ENCODE results near the gene MEIS2. TPM values are rescaled to one million over a fixed set of nuclear protein-coding genes. Genes with fewer than 3 reads are reported as not detected.

MEIS2 gene
- total and polyA plus RNA-seq, 2 donors (not counting 3 experiments of a cell fraction or from before 2014, with no cell fraction given): 22.5 to 26.2 TPM

DNA sequence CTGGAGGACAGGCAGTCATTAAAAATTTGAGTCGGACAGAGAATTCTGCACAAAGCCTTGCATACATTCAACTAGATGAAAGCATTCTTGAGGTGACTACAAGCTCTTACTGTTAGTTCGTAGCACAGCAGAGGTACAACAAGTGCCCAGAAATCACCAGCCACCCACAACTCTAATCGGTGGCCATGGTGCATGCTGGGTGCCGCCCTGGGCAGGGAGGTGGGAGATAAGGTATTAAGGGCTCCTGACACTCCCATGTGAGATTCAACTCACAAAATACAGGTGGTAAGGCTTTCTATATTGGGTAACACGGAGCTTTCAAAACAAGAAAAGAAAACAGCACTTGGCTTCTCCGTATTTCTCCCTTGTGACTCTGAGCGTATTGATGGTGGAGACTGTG, 66.0 kb downstream of the MEIS2 start:
- intact Hi-C loops (cut with micrococcal nuclease): no loop called here
- H3K4me3 ChIP-seq (replicated peaks in 1 of 3; ENCODE audit: insufficient read depth in 1 of 3, low read depth in 1 of 3, low read length in 3 of 3): no peak overlapping the region
- H4K20me1 ChIP-seq (replicated peaks; ENCODE audit: control insufficient read depth, extremely low read depth, insufficient read depth, low read length): no peaks in the 10 kb centered on the region
- no peaks in the 10 kb centered on the region for H3K4me1 ChIP-seq (ENCODE audit: control insufficient read depth, extremely low read depth, insufficient read depth, low read length)
- dilution Hi-C loops (cut with MboI; ENCODE audit: extremely low pct_ligation_motif_present, low sequenced_read_pairs): no loop called here
- no peaks in the 10 kb centered on the region for H3K79me2 ChIP-seq (ENCODE audit: control insufficient read depth, insufficient read depth, low read length)
- no TSS peak for BruUV-seq (replicated peaks)
- ChIA-PET POLR2A (no interaction called here), CTCF (interaction anchor here (0.7 to 1.2 kb wide), 2 partner anchors 10 to 13 kb away, joined by 3 read pairs; no protein-coding TSS in a partner anchor)
- no peak for TF ChIP-seq POLR2AphosphoS5 (IDR thresholded peaks at IDR 0.05; ENCODE audit: insufficient read depth, low read depth, low read length)
- TF ChIP-seq POLR2A (IDR thresholded peaks at IDR 0.05; ENCODE audit: low read depth, low read length): no peak
- TF ChIP-seq, protein P1, sequence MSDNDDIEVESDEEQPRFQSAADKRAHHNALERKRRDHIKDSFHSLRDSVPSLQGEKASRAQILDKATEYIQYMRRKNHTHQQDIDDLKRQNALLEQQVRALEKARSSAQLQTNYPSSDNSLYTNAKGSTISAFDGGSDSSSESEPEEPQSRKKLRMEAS (IDR thresholded peaks at IDR 0.05; ENCODE audit: insufficient read depth, insufficient read length): no peak
- no peak for TF ChIP-seq FOS (IDR thresholded peaks at IDR 0.05; ENCODE audit: borderline replicate concordance, insufficient read depth, low read length)
- TF ChIP-seq, protein P2, sequence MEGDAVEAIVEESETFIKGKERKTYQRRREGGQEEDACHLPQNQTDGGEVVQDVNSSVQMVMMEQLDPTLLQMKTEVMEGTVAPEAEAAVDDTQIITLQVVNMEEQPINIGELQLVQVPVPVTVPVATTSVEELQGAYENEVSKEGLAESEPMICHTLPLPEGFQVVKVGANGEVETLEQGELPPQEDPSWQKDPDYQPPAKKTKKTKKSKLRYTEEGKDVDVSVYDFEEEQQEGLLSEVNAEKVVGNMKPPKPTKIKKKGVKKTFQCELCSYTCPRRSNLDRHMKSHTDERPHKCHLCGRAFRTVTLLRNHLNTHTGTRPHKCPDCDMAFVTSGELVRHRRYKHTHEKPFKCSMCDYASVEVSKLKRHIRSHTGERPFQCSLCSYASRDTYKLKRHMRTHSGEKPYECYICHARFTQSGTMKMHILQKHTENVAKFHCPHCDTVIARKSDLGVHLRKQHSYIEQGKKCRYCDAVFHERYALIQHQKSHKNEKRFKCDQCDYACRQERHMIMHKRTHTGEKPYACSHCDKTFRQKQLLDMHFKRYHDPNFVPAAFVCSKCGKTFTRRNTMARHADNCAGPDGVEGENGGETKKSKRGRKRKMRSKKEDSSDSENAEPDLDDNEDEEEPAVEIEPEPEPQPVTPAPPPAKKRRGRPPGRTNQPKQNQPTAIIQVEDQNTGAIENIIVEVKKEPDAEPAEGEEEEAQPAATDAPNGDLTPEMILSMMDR (IDR thresholded peaks at IDR 0.05; ENCODE audit: extremely low read depth in 1 of 2, insufficient read depth in 1 of 2, low read depth in 1 of 2, low read length in 2 of 2): no peak
- no peak for TF ChIP-seq EZH2 (IDR thresholded peaks at IDR 0.05; ENCODE audit: borderline replicate concordance, low read depth, low read length, severe bottlenecking)
- no peak for TF ChIP-seq MYC (IDR thresholded peaks at IDR 0.05; ENCODE audit: low read depth, low read length)
- no peak for TF ChIP-seq JUN (IDR thresholded peaks at IDR 0.05; ENCODE audit: borderline replicate concordance, insufficient read depth, insufficient read length, low read depth)
- no peak for TF ChIP-seq GATA2 (IDR thresholded peaks at IDR 0.05; ENCODE audit: insufficient read depth, insufficient read length, low read depth, low read length)
- no peak overlapping the region for H3K4me2 ChIP-seq (ENCODE audit: insufficient read depth, low read length)
- H3K9ac ChIP-seq (replicated peaks; ENCODE audit: extremely low read depth, insufficient read depth, low read length): no peak overlapping the region
- H3K27me3 ChIP-seq (ENCODE audit: control insufficient read depth in 2 of 2, insufficient read depth in 2 of 2, low read length in 2 of 2): no peaks in the 10 kb centered on the region
- no peaks in the 10 kb centered on the region for H3K9me3 ChIP-seq (replicated peaks; ENCODE audit: control insufficient read depth, insufficient read depth, low read length)
- H2AFZ ChIP-seq (ENCODE audit: low read depth, low read length): no peak overlapping the region
- peaks cover 0 to 5% of the 10 kb centered on the region in 2 experiments for H3K36me3 ChIP-seq (ENCODE audit: control insufficient read depth in 2 of 2, extremely low read depth in 1 of 2, insufficient read depth in 2 of 2, low read length in 2 of 2)
- H3K27ac ChIP-seq (ENCODE audit: insufficient read depth, low read depth, low read length): no peak overlapping the region
- DNase-seq (ENCODE audit: low read depth, low spot score): no peak
- no peaks in the 10 kb centered on the region for H3K9me1 ChIP-seq (replicated peaks; ENCODE audit: control insufficient read depth, extremely low read depth, insufficient read depth, low read length)
- FAIRE-seq: no peak
